Transverse colon (tissue), 4 donors: ENCODE measurements around the gene NOL9. TPM values are rescaled to one million over a fixed set of nuclear protein-coding genes. Genes with fewer than 3 reads are reported as not detected.

Experiments
- DNase-seq: peaks from one replicate; pipeline ENCODE4 v3.0.0-alpha.2; 2019
- H3K27ac ChIP-seq, 4 donors: fragments of 200-600 bp; sonication (generic); 2 replicates each; pipeline ENCODE4 v1.5.1; 2016 to 2018; ENCODE audit warnings: inconsistent platforms in 4 of 4
- H3K27me3 ChIP-seq: fragments of 200-600 bp; sonication (generic); 2 replicates; pipeline ENCODE4 v1.5.1; 2017; ENCODE audit warnings: inconsistent platforms
- H3K36me3 ChIP-seq, 4 donors: fragments of 200-600 bp; sonication (generic); 2 replicates each; pipeline ENCODE4 v1.5.1; 2017 to 2019; ENCODE audit warnings: inconsistent platforms in 4 of 4
- H3K4me1 ChIP-seq, 4 donors: fragments of 200-600 bp; sonication (generic); 2 replicates each; pipeline ENCODE4 v1.5.1; 2017 to 2020; ENCODE audit warnings: inconsistent platforms in 4 of 4
- H3K4me3 ChIP-seq, 4 donors: fragments of 200-600 bp; sonication (generic); 1 replicate in 1 of 4; 2 replicates in 3 of 4; pipeline versions ENCODE4 v1.5.1 to v1.6.1; 2017 to 2019; ENCODE audit warnings: inconsistent platforms in 4 of 4
- H3K9me3 ChIP-seq, 2 donors: fragments of 200-600 bp; sonication (generic); 2 replicates each; pipeline ENCODE4 v1.5.1; 2017 to 2019; ENCODE audit warnings: inconsistent platforms in 2 of 2
- EP300 ChIP-seq: sonication (generic); formaldehyde crosslinking; IDR thresholded peaks from one replicate; pipeline ENCODE4 v1.6.1; 2017; ENCODE audit warnings: antibody characterized with exemption, low read depth
- POLR2A ChIP-seq: fragments of 450-650 bp; IDR thresholded peaks from one replicate; pipeline ENCODE4 v1.6.1; 2016; ENCODE audit warnings: antibody characterized with exemption, mild to moderate bottlenecking, moderate library complexity
- POLR2AphosphoS5 ChIP-seq, 3 donors: sonication (generic); formaldehyde crosslinking; IDR thresholded peaks; one replicate each; pipeline ENCODE4 v1.6.1; 2016; ENCODE audit warnings: antibody characterized with exemption in 3 of 3
- WGBS, 2 donors: methylation state at CpG; one replicate each; pipeline ENCODE4 v1.1.5; 2018; ENCODE audit warnings: low coverage in 1 of 2; 5-methylcytosine and 5-hydroxymethylcytosine counted together
- in situ Hi-C, 4 donors: fragments of 200-750 bp; cut with MboI; loops; one replicate each; pipeline versions ENCODE4 v1.15.0 to v1.15.1; 2017; ENCODE audit warnings: low sequenced_read_pairs in 3 of 4, low pct_ligation_motif_present in 1 of 4, low pct_unique_long_range_greater_than_20kb in 1 of 4
- intact Hi-C: fragments of 100-400 bp; cut with DNase I; formaldehyde crosslinking; loops from one replicate; pipeline ENCODE4 v1.15.1; 2023; ENCODE audit warnings: low total_unique reads
- total RNA-seq, 4 donors: library from RNA; depleted of rRNA; stranded (reverse); fragments of >200 nt; gene quantifications; one replicate each; pipeline ENCODE4 v1.1.0, GENCODE V29; 2016
- TF ChIP-seq, protein P1 (sequence below), 5 experiments: fragments of 200-600 bp in 3 of 5; fragments of 450-650 bp in 2 of 5; sonication (generic) in 3 of 5; IDR thresholded peaks; 1 replicate in 2 of 5; 2 replicates in 3 of 5; pipeline ENCODE4 v1.5.1; 2016 to 2017; ENCODE audit warnings: antibody characterized with exemption in 5 of 5, inconsistent platforms in 3 of 5, mild to moderate bottlenecking in 2 of 5, moderate library complexity in 1 of 5

The NOL9 gene
- total RNA-seq, 4 donors from 2014 or later: 8.0 to 30.0 (median 13.8) TPM

DNA sequence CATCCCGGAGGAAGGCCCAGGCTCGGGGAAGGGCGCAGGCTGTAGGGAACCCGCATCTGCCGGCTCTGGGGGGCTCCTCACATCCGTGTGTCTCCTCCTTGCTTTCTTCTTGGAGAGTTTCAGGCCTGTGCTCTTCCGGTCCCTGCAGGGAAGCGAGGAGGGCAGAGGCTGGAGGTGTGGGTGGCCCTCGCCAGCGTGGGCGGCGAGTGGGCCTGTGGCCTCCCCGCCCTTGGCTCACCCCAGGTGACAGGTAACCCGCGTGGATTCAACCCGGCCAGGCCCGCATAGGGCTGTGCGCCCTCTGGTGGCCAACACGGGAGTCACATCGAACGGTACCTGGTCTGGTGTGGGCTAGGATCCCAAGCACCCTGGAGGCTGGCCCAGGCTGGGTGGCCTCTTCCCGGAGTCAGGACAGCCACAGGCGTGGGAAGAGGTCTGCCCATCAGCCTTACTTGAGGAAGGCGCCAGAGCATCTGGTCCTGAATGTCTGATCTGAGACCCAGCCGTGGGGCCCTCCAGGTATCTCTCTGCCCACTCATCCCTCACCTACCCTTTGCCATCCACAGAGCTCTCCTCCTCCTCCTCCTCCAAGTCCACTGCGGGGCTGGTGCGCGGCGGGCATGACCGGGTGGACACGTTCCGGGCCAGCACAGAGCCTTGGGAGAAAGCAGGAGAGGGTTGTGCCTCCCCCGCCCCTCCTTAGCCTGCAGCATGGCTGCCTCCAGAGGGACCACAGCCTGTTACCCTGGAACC lies 78.8 kb downstream of the NOL9 start:
- intact Hi-C loops: no loop called here
- Histone ChIP-seq H3K36me3 (no peaks in the 10 kb centered on the region), H3K27me3 (no peaks in the 10 kb centered on the region), H3K4me1 (peaks cover 6 to 44% (median 30%) of the 10 kb centered on the region in 4 donors), H3K4me3 (no peak overlapping the region), H3K27ac (peak overlapping the region; percentile 53 to 76 (median 64)), H3K9me3 (no peaks in the 10 kb centered on the region)
- peak; percentile 79 for DNase-seq
- TF ChIP-seq, protein P1, sequence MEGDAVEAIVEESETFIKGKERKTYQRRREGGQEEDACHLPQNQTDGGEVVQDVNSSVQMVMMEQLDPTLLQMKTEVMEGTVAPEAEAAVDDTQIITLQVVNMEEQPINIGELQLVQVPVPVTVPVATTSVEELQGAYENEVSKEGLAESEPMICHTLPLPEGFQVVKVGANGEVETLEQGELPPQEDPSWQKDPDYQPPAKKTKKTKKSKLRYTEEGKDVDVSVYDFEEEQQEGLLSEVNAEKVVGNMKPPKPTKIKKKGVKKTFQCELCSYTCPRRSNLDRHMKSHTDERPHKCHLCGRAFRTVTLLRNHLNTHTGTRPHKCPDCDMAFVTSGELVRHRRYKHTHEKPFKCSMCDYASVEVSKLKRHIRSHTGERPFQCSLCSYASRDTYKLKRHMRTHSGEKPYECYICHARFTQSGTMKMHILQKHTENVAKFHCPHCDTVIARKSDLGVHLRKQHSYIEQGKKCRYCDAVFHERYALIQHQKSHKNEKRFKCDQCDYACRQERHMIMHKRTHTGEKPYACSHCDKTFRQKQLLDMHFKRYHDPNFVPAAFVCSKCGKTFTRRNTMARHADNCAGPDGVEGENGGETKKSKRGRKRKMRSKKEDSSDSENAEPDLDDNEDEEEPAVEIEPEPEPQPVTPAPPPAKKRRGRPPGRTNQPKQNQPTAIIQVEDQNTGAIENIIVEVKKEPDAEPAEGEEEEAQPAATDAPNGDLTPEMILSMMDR (IDR thresholded peaks at IDR 0.05): peak; percentile 90 to 97 (median 93)
- TF ChIP-seq EP300: no peak
- WGBS, 2 donors: 10 to 26% methylated on average over 2 to 23 of the region's 33 CpGs
- in situ Hi-C loops: loop anchor here in 3 of 4 donors (25.0 kb wide), 1 partner anchor 162 kb away; no protein-coding TSS in a partner anchor

DNA sequence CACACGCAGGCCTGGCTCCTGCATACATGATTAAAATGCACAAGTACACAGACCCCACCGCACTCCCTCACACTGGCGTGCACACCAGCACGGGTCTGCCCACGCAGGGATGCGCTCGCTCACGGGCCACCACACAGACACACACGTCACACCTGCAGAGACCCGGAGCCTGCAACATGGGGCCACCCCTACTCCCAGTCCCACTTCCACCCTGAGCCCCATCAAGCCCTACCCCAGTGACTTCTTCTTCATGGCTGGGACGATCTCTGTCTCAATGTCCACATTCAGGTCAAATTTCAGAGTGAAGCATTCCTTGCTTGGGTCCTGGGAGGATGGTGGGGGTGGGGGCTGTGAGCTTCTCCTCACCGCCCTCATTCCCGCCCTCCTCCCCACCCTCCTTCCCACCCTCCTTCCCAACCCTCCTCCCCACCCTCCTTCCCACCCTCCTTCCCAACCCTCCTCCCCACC lies 79.5 kb downstream of the NOL9 start:
- peak overlapping the region in 1 of 4 donors; percentile 0 for H3K27ac ChIP-seq
- H3K36me3 ChIP-seq: no peaks in the 10 kb centered on the region
- TF ChIP-seq, protein P1 (IDR thresholded peaks at IDR 0.05): no peak
- TF ChIP-seq POLR2A: no peak
- no peak for TF ChIP-seq POLR2AphosphoS5 (IDR thresholded peaks at IDR 0.05)
- no peak for TF ChIP-seq EP300
- no peak for DNase-seq
- in situ Hi-C loops: loop anchor here in 3 of 4 donors (25.0 kb wide), 1 partner anchor 162 kb away; no protein-coding TSS in a partner anchor
- H3K27me3 ChIP-seq: no peaks in the 10 kb centered on the region
- intact Hi-C loops: no loop called here
- WGBS, 2 donors: 72% methylated on average over 13 of the region's 13 CpGs; no CpG with 5 or more reads in 1 of the 2 donors
- no peak overlapping the region for H3K4me3 ChIP-seq
- no peaks in the 10 kb centered on the region for H3K9me3 ChIP-seq
- H3K4me1 ChIP-seq: peaks cover 6 to 44% (median 30%) of the 10 kb centered on the region in 4 donors

DNA sequence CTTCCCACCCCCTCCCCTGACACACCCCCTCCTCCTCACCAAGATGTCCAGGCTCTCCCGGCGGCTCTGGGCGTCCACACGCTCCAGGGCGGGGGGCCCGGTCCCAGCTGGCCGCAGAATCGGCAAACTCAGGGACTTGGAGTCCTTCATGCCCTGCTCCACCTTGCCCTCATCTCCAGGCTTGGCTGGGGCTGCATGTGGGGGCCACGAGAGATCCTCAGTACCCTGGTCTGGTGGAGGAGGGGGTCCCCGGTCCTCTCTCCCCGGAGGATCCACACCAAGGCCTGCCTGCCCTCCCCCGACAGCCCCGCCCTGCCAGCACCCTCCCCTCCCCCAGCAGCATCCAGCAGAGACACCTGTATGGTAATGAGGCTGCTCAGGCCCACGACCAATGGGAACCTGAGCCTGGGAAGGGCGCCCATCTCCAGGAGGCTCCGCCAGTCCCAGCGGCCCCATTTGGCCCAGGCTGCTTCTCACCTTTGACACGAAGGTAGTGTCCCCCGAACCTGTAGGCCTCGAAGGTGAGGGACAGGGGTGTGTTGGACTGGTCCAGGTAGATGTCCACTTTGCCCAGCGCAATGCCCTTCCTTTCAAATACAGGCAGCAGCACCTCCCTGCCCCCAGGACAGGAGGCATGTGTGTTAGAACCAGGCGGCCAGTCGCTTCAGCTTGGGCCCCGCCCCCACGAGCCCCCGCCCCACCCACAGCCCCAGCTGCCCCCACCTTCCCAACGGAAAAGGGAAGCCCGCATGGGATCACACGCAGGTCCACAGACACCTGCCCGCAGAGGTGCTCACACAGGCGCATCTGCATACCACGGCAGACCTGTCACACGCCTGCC lies 80.1 kb downstream of the NOL9 start:
- TF ChIP-seq, protein P1 (IDR thresholded peaks at IDR 0.05): no peak
- no peak for TF ChIP-seq POLR2A
- no peak for TF ChIP-seq EP300
- no peak for TF ChIP-seq POLR2AphosphoS5 (IDR thresholded peaks at IDR 0.05)
- intact Hi-C loops: no loop called here
- Histone ChIP-seq H3K4me1 (peaks cover 6 to 44% (median 30%) of the 10 kb centered on the region in 4 donors), H3K27me3 (no peaks in the 10 kb centered on the region), H3K9me3 (no peaks in the 10 kb centered on the region), H3K27ac (peak overlapping the region; percentile 0 to 93 (median 90)), H3K36me3 (no peaks in the 10 kb centered on the region), H3K4me3 (peak overlapping the region in 2 of 4 donors; percentile 11 to 24)
- peak; percentile 59 for DNase-seq
- in situ Hi-C loops: no loop called here
- WGBS, 2 donors: 47% methylated on average over 20 of the region's 33 CpGs; no CpG with 5 or more reads in 1 of the 2 donors

DNA sequence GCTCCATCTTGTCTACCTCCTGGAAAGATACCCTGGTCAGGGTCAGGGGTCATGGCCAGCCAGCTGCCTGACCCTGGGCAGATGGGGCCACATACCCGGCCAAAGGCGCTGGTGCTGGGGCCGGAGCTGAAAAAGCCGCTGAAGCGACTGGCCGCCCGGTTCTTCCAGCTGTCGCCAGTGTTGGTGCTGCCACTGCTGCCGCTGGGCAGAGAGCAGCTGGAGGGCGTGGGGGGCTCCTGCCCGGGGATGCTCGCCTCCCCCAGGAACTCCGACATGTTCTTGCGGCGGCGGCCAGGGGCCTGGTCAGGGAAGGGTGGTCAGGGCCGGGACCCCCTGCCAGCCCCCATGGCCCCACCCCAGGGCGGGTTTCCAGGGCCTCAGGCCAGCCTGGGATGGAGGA lies 81.2 kb downstream of the NOL9 start:
- H3K36me3 ChIP-seq: no peaks in the 10 kb centered on the region
- peak overlapping the region in 2 of 4 donors; percentile 11 to 24 for H3K4me3 ChIP-seq
- TF ChIP-seq, protein P1 (IDR thresholded peaks at IDR 0.05): no peak
- TF ChIP-seq EP300 (no peak), POLR2AphosphoS5 (IDR thresholded peaks at IDR 0.05) (no peak), POLR2A (no peak)
- H3K27ac ChIP-seq: peak overlapping the region; percentile 89 to 93 (median 92)
- intact Hi-C loops (no loop called here), in situ Hi-C loops (no loop called here)
- H3K27me3 ChIP-seq: no peaks in the 10 kb centered on the region
- WGBS, 2 donors: 70% methylated on average over 7 of the region's 18 CpGs; no CpG with 5 or more reads in 1 of the 2 donors
- DNase-seq: no peak
- no peaks in the 10 kb centered on the region for H3K9me3 ChIP-seq
- H3K4me1 ChIP-seq: peaks cover 6 to 44% (median 30%) of the 10 kb centered on the region in 4 donors
